Spleen (tissue), 11 donors: ENCODE results near the gene CHERP. TPM values are rescaled to one million over a fixed set of nuclear protein-coding genes. Genes with fewer than 3 reads are reported as not detected.
"Not testable (repeated sequence)": the region's sequence is repeated elsewhere in the genome, so short reads cannot be mapped to it uniquely, and the experiment has no call there.

ENCODE experiments used
- DNase-seq: peaks from one replicate; pipeline ENCODE4 v3.0.0-alpha.2; 2020
- H3K27ac ChIP-seq, 8 donors: fragments of 200-600 bp; sonication (generic) in 7 of 8; 1 replicate in 4 of 8; 2 replicates in 4 of 8; pipeline versions ENCODE4 v1.5.0 to v1.8.0; 2016 to 2021; ENCODE audit warnings: inconsistent platforms in 4 of 8, mild to moderate bottlenecking in 4 of 8, moderate library complexity in 1 of 8
- H3K27me3 ChIP-seq, 7 donors: fragments of 200-600 bp; sonication (generic) in 6 of 7; replicated peaks in 1 of 7; 1 replicate in 4 of 7; 2 replicates in 3 of 7; pipeline versions ENCODE4 v1.5.0 to v1.8.0; 2016 to 2021; ENCODE audit warnings: inconsistent platforms in 3 of 7, mild to moderate bottlenecking in 1 of 7
- H3K36me3 ChIP-seq, 6 donors: fragments of 200-600 bp; sonication (generic) in 5 of 6; 1 replicate in 4 of 6; 2 replicates in 2 of 6; pipeline versions ENCODE4 v1.5.0 to v1.8.0; 2016 to 2021; ENCODE audit warnings: inconsistent platforms in 2 of 6
- H3K4me1 ChIP-seq, 6 donors: fragments of 200-600 bp; sonication (generic) in 5 of 6; 1 replicate in 3 of 6; 2 replicates in 3 of 6; pipeline versions ENCODE4 v1.5.0 to v1.8.0; 2016 to 2021; ENCODE audit warnings: inconsistent platforms in 3 of 6
- H3K4me3 ChIP-seq, 8 donors: fragments of 200-600 bp; sonication (generic) in 7 of 8; 1 replicate in 4 of 8; 2 replicates in 4 of 8; pipeline versions ENCODE4 v1.5.0 to v1.8.0; 2016 to 2021; ENCODE audit warnings: inconsistent platforms in 4 of 8, mild to moderate bottlenecking in 4 of 8, moderate library complexity in 2 of 8
- H3K9me3 ChIP-seq, 8 donors: fragments of 200-600 bp; sonication (generic) in 7 of 8; 1 replicate in 4 of 8; 2 replicates in 4 of 8; pipeline versions ENCODE4 v1.5.0 to v1.8.0; 2016 to 2021; ENCODE audit warnings: inconsistent platforms in 4 of 8
- POLR2A ChIP-seq, 3 donors: fragments of 450-650 bp; IDR thresholded peaks; one replicate each; pipeline ENCODE4 v1.5.1; 2017; ENCODE audit warnings: antibody characterized with exemption in 3 of 3, mild to moderate bottlenecking in 1 of 3
- POLR2AphosphoS5 ChIP-seq, 3 donors: sonication (generic); formaldehyde crosslinking; IDR thresholded peaks; one replicate each; pipeline ENCODE4 v1.5.1; 2017; ENCODE audit warnings: antibody characterized with exemption in 3 of 3
- WGBS, 5 donors: extraction: QIAGEN DNeasy Blood & Tissue Kit in 3 of 5; methylation state at CpG; one replicate each; pipeline versions ENCODE4 v1.1.5 to v1.1.7; 2013 to 2018; 5-methylcytosine and 5-hydroxymethylcytosine counted together
- intact Hi-C: fragments of 100-400 bp; cut with DNase I; formaldehyde crosslinking; loops from one replicate; pipeline ENCODE4 v1.15.0; 2023; ENCODE audit warnings: low total_unique reads
- polyA plus RNA-seq, 3 donors: library from polyadenylated mRNA; stranded (reverse); fragments of 200-250 nt; gene quantifications; one replicate each; pipeline ENCODE4 v1.2.1, GENCODE V29; 2013
- total RNA-seq, 7 donors: library from RNA; depleted of rRNA in 3 of 7; stranded (reverse); fragments of >200 nt in 3 of 7; fragmentation: NEBNext Ultra II Directional in 4 of 7; extraction: Animal tissue kit (Norgen Biotek cat#: 25700) in 4 of 7; gene quantifications; one replicate each; pipeline versions ENCODE4 v1.1.0 to v1.2.1, GENCODE V29; 2016 to 2021
- TF ChIP-seq, protein P1 (sequence below), 11 experiments: fragments of 200-600 bp in 7 of 11; fragments of 450-650 bp in 4 of 11; sonication (generic) in 4 of 11; IDR thresholded peaks in 8 of 11; conservative IDR thresholded peaks in 3 of 11; 1 replicate in 7 of 11; 2 replicates in 4 of 11; pipeline versions ENCODE4 v1.4.0 to v1.8.0; 2016 to 2021; ENCODE audit warnings: antibody characterized with exemption in 11 of 11, inconsistent platforms in 4 of 11, mild to moderate bottlenecking in 1 of 11
- donor health status: healthy with polysubstance abuse.
- donor health status: DM: no; HTN: no; CAD: no; lungs with moderate emphysema.
- donor health status: DM: no; HTN: no; CAD: no.
- donor health status: Bipolar disorder and iron deficiency.
- donor health status: healthy.
- donor health status: DM: no; HTN: no; CAD: no.
- donor health status: DM: yes; HTN: yes; CAD: no.

Gene CHERP
- total and polyA plus RNA-seq, 10 donors = 14.3 to 55.6 (median 27.4) TPM

DNA sequence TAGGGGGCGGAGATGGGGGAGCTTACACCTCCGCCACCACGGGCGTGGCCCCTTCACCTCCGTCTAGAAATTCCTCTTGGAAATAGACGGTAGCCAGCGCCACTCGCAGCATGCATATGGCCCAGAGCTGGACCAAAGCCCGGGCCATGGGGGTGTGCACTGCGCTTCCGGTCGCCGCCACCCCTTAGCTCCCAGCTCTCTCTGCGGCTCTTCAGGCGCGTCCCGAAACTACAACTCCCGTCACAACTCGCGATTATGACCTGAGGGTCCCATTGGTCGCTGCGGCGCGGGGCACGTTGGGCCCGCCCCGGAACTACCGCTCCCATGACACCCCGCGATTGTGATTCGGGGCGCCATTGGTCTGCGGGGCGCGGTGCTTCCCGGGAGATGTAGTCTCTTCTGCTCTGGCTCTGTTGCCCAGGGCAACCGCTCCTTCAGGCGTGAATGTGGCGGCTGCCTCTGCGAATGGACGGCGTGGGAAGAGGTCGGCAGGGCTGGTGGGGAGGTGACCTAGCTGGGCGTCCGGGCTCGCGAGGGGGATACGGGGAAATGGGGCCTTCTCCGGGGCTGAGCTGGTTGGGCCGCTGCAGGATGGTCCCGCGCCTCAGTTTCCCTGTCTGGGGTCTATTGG lies 46.1 kb downstream of the CHERP start, which contains the start of the genes C19orf44 and CALR3:
Gene C19orf44, plus strand, starts transcription at position 413 of the 631 bp plus-strand sequence. CDS start 4,399 bp downstream, outside the sequence.
Gene CALR3, minus strand, starts transcription at position 186 of the 631 bp plus-strand sequence. Its CDS starts 38 bp downstream, at position 148.
- intact Hi-C loops = no loop called here
- 1 to 2% (median 1%) methylated on average over 35 to 52 of the region's 52 CpGs for WGBS, 5 donors
- H3K27ac ChIP-seq = peak within 1 kb of the TSS; percentile 55 to 87 (median 80)
- peaks cover 0 to 6% (median 1%) of the 10 kb centered on the region in 6 donors for H3K36me3 ChIP-seq
- no peaks in the 10 kb centered on the region for H3K27me3 ChIP-seq
- DNase-seq = peak; percentile 98
- TF ChIP-seq POLR2A (IDR thresholded peaks at IDR 0.05) (peak in 1 of 3 donors; percentile 41), POLR2AphosphoS5 (IDR thresholded peaks at IDR 0.05) (peak; percentile 82 to 95 (median 87))
- TF ChIP-seq, protein P1, sequence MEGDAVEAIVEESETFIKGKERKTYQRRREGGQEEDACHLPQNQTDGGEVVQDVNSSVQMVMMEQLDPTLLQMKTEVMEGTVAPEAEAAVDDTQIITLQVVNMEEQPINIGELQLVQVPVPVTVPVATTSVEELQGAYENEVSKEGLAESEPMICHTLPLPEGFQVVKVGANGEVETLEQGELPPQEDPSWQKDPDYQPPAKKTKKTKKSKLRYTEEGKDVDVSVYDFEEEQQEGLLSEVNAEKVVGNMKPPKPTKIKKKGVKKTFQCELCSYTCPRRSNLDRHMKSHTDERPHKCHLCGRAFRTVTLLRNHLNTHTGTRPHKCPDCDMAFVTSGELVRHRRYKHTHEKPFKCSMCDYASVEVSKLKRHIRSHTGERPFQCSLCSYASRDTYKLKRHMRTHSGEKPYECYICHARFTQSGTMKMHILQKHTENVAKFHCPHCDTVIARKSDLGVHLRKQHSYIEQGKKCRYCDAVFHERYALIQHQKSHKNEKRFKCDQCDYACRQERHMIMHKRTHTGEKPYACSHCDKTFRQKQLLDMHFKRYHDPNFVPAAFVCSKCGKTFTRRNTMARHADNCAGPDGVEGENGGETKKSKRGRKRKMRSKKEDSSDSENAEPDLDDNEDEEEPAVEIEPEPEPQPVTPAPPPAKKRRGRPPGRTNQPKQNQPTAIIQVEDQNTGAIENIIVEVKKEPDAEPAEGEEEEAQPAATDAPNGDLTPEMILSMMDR (IDR thresholded peaks at IDR 0.05 in 8 of 11, conservative IDR thresholded peaks at IDR 0.05 in 3 of 11) = peak in 9 of 11 experiments; percentile 20 to 61 (median 30)
- H3K4me1 ChIP-seq = peaks cover 0 to 23% (median 12%) of the 10 kb centered on the region in 6 donors
- H3K9me3 ChIP-seq = no peaks in the 10 kb centered on the region
- peak within 1 kb of the TSS; percentile 60 to 81 (median 74) for H3K4me3 ChIP-seq

DNA sequence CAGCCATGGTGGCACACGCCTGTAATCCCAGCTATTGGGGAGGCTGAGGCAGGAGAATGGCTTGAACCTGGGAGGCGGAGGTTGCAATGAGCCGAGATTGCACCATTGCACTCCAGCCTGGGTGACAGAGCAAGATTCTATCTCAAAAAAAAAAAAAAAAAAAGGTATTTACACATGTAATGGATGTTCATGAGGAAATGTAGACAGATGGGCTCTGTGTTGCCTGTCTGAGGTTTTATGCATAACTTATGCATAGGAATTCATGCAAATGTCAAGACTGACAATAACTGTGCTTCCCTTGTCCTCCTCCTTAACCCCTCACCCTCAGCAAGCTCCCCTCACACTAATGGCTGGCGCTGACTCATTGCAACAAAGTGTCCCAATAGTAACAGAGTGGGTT lies 55.8 kb downstream of the CHERP start:
- H3K36me3 ChIP-seq, intact Hi-C loops, H3K9me3 ChIP-seq, H3K4me1 ChIP-seq, H3K27me3 ChIP-seq, H3K4me3 ChIP-seq, H3K27ac ChIP-seq, DNase-seq: not testable (repeated sequence)
- 62 to 89% (median 81%) methylated on average over 4 of the region's 4 CpGs for WGBS, 5 donors

DNA sequence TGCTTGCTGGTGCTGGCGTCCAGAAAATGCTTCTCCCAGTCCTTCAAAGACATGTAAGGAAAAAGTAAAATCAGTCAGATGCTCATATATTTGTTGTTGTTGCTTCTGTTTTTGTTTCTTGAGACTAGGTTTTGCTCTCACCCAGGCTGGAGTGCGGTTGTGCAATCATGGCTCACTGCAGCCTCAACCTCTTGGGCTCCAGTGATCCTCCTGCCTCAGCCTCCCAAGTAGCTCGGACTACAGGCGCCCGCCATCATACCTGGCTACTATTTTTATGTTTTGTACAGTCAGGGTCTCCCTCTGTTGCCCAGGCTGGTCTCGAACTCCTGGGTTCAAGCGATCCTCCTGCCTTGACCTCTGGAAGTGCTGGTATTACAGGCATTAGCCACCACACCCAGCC lies 59.5 kb downstream of the CHERP start:
- H3K4me3 ChIP-seq = no peak overlapping the region
- TF ChIP-seq, protein P1 (IDR thresholded peaks at IDR 0.05 in 8 of 11, conservative IDR thresholded peaks at IDR 0.05 in 3 of 11) = no peak
- no peak for TF ChIP-seq POLR2A (IDR thresholded peaks at IDR 0.05)
- no peak for TF ChIP-seq POLR2AphosphoS5 (IDR thresholded peaks at IDR 0.05)
- H3K27me3 ChIP-seq = no peaks in the 10 kb centered on the region
- intact Hi-C loops = no loop called here
- 78 to 86% (median 81%) methylated on average over 7 of the region's 7 CpGs for WGBS, 5 donors
- DNase-seq = no peak
- no peaks in the 10 kb centered on the region for H3K36me3 ChIP-seq
- no peaks in the 10 kb centered on the region for H3K9me3 ChIP-seq
- no peaks in the 10 kb centered on the region for H3K4me1 ChIP-seq
- H3K27ac ChIP-seq = no peak overlapping the region

DNA sequence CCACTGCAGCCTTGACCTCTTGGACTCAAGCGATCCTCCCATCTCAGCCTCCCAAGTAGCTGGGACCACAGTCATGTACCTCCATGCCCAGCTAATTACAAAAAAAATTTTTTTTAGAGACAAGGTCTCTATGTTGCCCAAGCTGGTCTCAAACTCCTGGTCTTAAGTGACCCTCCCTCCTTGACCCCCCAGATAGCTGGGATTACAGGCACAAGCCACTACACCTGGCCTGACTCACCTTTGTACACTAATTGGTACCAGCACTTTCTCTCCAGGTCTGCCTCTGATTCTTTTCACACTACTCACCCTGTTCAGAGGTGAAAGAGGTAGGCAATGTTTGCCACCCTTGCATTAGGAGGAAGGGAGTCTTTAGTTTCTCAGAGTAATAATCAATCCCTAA lies 64.9 kb downstream of the CHERP start:
- intact Hi-C loops = no loop called here
- Histone ChIP-seq H3K27ac (no peak overlapping the region), H3K36me3 (no peaks in the 10 kb centered on the region), H3K9me3 (peaks cover 0 to 8% (median 2%) of the 10 kb centered on the region in 8 donors), H3K27me3 (no peaks in the 10 kb centered on the region), H3K4me1 (peaks cover 0 to 6% (median 2%) of the 10 kb centered on the region in 6 donors), H3K4me3 (no peak overlapping the region)
- 88 to 97% (median 95%) methylated on average over 1 of the region's 1 CpG for WGBS, 5 donors
- no peak for TF ChIP-seq POLR2A (IDR thresholded peaks at IDR 0.05)
- no peak for TF ChIP-seq POLR2AphosphoS5 (IDR thresholded peaks at IDR 0.05)
- TF ChIP-seq, protein P1 (IDR thresholded peaks at IDR 0.05 in 8 of 11, conservative IDR thresholded peaks at IDR 0.05 in 3 of 11) = no peak
- no peak for DNase-seq
